Smooth muscle cell (in vitro differentiated cells): Measurements from ENCODE around the gene DDX39A. TPM values are rescaled to one million over a fixed set of nuclear protein-coding genes. Genes with fewer than 3 reads are reported as not detected.

Experiments
- DNase-seq: peaks from one replicate; lab custom pipeline; 2025; ENCODE audit not compliant: unreplicated experiment; lab: John Stamatoyannopoulos, UW
- H2AFZ ChIP-seq: fragments of 200-600 bp; sonication (generic); 2 replicates; pipeline ENCODE4 v1.6.0; 2016; ENCODE audit warnings: antibody characterized with exemption, low read depth, mild to moderate bottlenecking
- H3F3A ChIP-seq: fragments of 200-600 bp; sonication (generic); 2 replicates; pipeline ENCODE4 v1.6.0; 2017; ENCODE audit warnings: antibody characterized with exemption, low read depth
- H3K27ac ChIP-seq: fragments of 200-600 bp; sonication (generic); 2 replicates; pipeline ENCODE4 v1.5.1; 2016; ENCODE audit warnings: low read depth, mild to moderate bottlenecking
- H3K27me3 ChIP-seq: fragments of 200-600 bp; sonication (generic); 2 replicates; pipeline ENCODE4 v1.6.1; 2016; ENCODE audit warnings: low read depth, mild to moderate bottlenecking
- H3K36me3 ChIP-seq: fragments of 200-600 bp; sonication (generic); 2 replicates; pipeline ENCODE4 v1.5.1; 2016; ENCODE audit warnings: low read depth
- H3K4me1 ChIP-seq: fragments of 200-600 bp; sonication (generic); 2 replicates; pipeline ENCODE4 v1.5.1; 2016; ENCODE audit warnings: low read depth
- H3K4me2 ChIP-seq: fragments of 200-600 bp; sonication (generic); 2 replicates; pipeline ENCODE4 v1.6.0; 2016; ENCODE audit warnings: mild to moderate bottlenecking
- H3K4me3 ChIP-seq: fragments of 200-600 bp; sonication (generic); 2 replicates; pipeline ENCODE4 v1.5.1; 2016; ENCODE audit warnings: mild to moderate bottlenecking
- H3K79me2 ChIP-seq: fragments of 200-600 bp; sonication (generic); 2 replicates; pipeline ENCODE4 v1.6.0; 2016; ENCODE audit warnings: low read depth, mild to moderate bottlenecking
- H3K9ac ChIP-seq: fragments of 200-600 bp; sonication (generic); 2 replicates; pipeline ENCODE4 v1.6.0; 2016; ENCODE audit warnings: low read depth
- H3K9me3 ChIP-seq: fragments of 200-600 bp; sonication (generic); replicated peaks from 2 replicates; pipeline ENCODE4 v1.5.1; 2016; ENCODE audit warnings: low read depth
- H4K20me1 ChIP-seq: fragments of 200-600 bp; sonication (generic); 2 replicates; pipeline ENCODE4 v1.6.0; 2016; ENCODE audit warnings: low read depth
- WGBS: methylation state at CpG from one replicate; pipeline ENCODE4 v1.1.7; 2016; ENCODE audit warnings: low lambda C conversion rate; 5-methylcytosine and 5-hydroxymethylcytosine counted together
- polyA plus RNA-seq: library from polyadenylated mRNA; unstranded; fragments of >200 nt; fragmentation: Nextera tagmentation; extraction: Ambion mirVana; gene quantifications from 2 replicates; pipeline ENCODE4 v1.2.1, GENCODE V29; 2016
- total RNA-seq: library from RNA; depleted of rRNA; stranded (reverse); fragments of >200 nt; gene quantifications from 2 replicates; pipeline ENCODE4 v1.2.3, GENCODE V29; 2014
- TF ChIP-seq, protein P1 (sequence below): fragments of 200-600 bp; sonication (generic); IDR thresholded peaks from 2 replicates; pipeline ENCODE4 v1.5.1; 2017; ENCODE audit warnings: borderline replicate concordance, mild to moderate bottlenecking, antibody characterized with exemption; ENCODE audit not compliant: insufficient read depth, poor library complexity, severe bottlenecking

Gene DDX39A
- total and polyA plus RNA-seq, 2 experiments from 2014 or later, result 23.1 to 38.0 TPM

GRCh38 chr19:14378890-14379289 is 40.3 kb downstream of the DDX39A start:
- TF ChIP-seq, protein P1, sequence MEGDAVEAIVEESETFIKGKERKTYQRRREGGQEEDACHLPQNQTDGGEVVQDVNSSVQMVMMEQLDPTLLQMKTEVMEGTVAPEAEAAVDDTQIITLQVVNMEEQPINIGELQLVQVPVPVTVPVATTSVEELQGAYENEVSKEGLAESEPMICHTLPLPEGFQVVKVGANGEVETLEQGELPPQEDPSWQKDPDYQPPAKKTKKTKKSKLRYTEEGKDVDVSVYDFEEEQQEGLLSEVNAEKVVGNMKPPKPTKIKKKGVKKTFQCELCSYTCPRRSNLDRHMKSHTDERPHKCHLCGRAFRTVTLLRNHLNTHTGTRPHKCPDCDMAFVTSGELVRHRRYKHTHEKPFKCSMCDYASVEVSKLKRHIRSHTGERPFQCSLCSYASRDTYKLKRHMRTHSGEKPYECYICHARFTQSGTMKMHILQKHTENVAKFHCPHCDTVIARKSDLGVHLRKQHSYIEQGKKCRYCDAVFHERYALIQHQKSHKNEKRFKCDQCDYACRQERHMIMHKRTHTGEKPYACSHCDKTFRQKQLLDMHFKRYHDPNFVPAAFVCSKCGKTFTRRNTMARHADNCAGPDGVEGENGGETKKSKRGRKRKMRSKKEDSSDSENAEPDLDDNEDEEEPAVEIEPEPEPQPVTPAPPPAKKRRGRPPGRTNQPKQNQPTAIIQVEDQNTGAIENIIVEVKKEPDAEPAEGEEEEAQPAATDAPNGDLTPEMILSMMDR, result no peak
- H3K9me3 ChIP-seq, result no peaks in the 10 kb centered on the region
- no peaks in the 10 kb centered on the region for H3K79me2 ChIP-seq
- H3K9ac ChIP-seq, result no peak overlapping the region
- DNase-seq, result no peak
- H2AFZ ChIP-seq, result no peak overlapping the region
- H3K36me3 ChIP-seq, result no peaks in the 10 kb centered on the region
- H3F3A ChIP-seq, result no peaks in the 10 kb centered on the region
- 61% methylated on average over 4 of the region's 4 CpGs for WGBS
- no peaks in the 10 kb centered on the region for H3K27me3 ChIP-seq
- H4K20me1 ChIP-seq, result no peaks in the 10 kb centered on the region
- H3K27ac ChIP-seq, result no peak overlapping the region
- H3K4me3 ChIP-seq, result no peak overlapping the region
- no peak overlapping the region for H3K4me2 ChIP-seq
- H3K4me1 ChIP-seq, result peaks cover 8% of the 10 kb centered on the region

DNA sequence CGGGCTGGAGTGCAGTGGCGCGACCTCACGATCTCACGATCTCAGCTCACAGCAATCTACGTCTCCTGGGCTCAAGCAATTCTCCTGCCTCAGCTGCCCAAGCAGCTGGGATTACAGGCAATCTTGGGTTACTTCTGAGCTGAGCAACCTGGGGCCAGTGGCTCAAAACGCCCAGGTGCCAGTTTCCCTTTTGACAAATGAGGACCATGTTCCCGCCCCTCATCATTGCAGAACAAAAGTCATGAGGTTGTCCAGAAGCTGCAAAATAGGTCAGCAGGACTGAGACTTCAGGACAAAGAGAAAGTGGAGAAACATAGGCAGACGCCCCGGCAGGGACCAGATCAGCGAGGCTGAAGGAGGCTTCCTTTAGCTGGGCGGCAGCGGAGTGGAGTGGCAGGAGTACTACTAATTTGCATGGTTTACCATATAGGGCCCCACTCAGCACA is 41.2 kb downstream of the DDX39A start:
- Histone ChIP-seq H3K79me2 (no peaks in the 10 kb centered on the region), H3K4me1 (peaks cover 8% of the 10 kb centered on the region), H2AFZ (peak overlapping the region; percentile 59), H3K9ac (no peak overlapping the region), H3F3A (no peaks in the 10 kb centered on the region), H4K20me1 (no peaks in the 10 kb centered on the region), H3K36me3 (no peaks in the 10 kb centered on the region), H3K4me3 (no peak overlapping the region), H3K9me3 (no peaks in the 10 kb centered on the region), H3K27me3 (no peaks in the 10 kb centered on the region), H3K4me2 (peak overlapping the region; percentile 56), H3K27ac (no peak overlapping the region)
- 51% methylated on average over 13 of the region's 13 CpGs for WGBS
- TF ChIP-seq, protein P1, result no peak
- DNase-seq, result no peak

DNA sequence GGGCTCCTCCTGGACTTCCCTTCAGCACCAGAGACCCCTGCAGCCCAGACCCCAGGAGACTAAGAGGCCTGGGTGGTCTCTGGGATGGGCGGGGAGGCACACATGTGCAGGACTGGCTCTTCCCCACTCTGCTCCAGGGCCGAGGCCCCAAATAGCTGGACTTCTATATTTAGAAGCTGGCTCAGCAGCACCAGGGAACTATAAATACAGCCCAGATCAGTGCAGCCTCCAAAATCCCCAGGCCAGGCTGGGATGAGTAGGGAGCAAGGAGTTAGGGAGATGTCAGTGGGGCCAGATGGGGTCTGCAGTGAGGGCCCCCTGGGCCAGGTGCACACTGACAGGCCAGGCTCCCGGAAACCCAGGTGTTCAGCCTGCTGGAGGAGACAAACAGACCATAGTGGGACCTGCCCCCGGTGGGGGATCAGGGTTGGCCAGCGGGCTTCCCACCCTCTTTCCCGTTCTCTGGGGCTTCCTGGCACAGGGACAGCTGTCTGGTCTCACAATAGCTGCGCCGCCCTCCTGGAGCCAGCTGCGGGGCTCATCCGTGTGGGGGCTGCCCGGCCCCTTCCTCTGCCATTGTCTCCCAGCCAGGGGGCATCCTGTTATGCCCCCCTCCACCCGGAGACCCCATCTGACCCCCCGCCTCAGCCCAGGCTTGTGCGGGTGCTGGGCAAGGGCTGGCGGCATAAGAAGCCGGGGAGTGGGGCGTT is 43.4 kb downstream of the DDX39A start:
- no peak overlapping the region for H3K4me3 ChIP-seq
- H3K9me3 ChIP-seq, result no peaks in the 10 kb centered on the region
- H3K9ac ChIP-seq, result no peak overlapping the region
- peak; percentile 8 for DNase-seq
- peaks cover 5% of the 10 kb centered on the region for H3K4me1 ChIP-seq
- no peaks in the 10 kb centered on the region for H3F3A ChIP-seq
- no peak overlapping the region for H3K27ac ChIP-seq
- peak overlapping the region; percentile 54 for H2AFZ ChIP-seq
- TF ChIP-seq, protein P1, result no peak
- peak overlapping the region; percentile 35 for H3K4me2 ChIP-seq
- no peaks in the 10 kb centered on the region for H3K79me2 ChIP-seq
- WGBS, result 72% methylated on average over 15 of the region's 17 CpGs
- no peaks in the 10 kb centered on the region for H3K36me3 ChIP-seq
- H4K20me1 ChIP-seq, result no peaks in the 10 kb centered on the region
- H3K27me3 ChIP-seq, result no peaks in the 10 kb centered on the region
